Measurements from ENCODE around the gene ANKRD37. TPM values are rescaled to one million over a fixed set of nuclear protein-coding genes. Genes with fewer than 3 reads are reported as not detected.

ANKRD37 gene
- total RNA-seq, 4 donors from 2014 or later = 8.3 to 13.3 (median 11.7) TPM

- peaks cover 0 to 36% (median 16%) of the 10 kb centered on the region in 4 donors for H3K36me3 ChIP-seq
- 80% methylated on average over 3 of the region's 3 CpGs for WGBS
- intact Hi-C loops (cut with DNase I) = no loop called here
Observed at GRCh38 chr4:185369731-185370130, 26.9 kb upstream of the ANKRD37 start.

GRCh38 chr4:185370268-185370949 is 26.2 kb upstream of the ANKRD37 start:
- Histone ChIP-seq H3K27me3 (no peaks in the 10 kb centered on the region), H3K27ac (replicated peaks in 1 of 4) (no peak overlapping the region), H3K4me1 (no peaks in the 10 kb centered on the region), H3K9me3 (no peaks in the 10 kb centered on the region), H3K4me3 (no peak overlapping the region), H3K36me3 (peaks cover 0 to 36% (median 16%) of the 10 kb centered on the region in 4 donors)
- no peak for DNase-seq (ENCODE audit: extremely low spot score)
- TF ChIP-seq, protein P1, sequence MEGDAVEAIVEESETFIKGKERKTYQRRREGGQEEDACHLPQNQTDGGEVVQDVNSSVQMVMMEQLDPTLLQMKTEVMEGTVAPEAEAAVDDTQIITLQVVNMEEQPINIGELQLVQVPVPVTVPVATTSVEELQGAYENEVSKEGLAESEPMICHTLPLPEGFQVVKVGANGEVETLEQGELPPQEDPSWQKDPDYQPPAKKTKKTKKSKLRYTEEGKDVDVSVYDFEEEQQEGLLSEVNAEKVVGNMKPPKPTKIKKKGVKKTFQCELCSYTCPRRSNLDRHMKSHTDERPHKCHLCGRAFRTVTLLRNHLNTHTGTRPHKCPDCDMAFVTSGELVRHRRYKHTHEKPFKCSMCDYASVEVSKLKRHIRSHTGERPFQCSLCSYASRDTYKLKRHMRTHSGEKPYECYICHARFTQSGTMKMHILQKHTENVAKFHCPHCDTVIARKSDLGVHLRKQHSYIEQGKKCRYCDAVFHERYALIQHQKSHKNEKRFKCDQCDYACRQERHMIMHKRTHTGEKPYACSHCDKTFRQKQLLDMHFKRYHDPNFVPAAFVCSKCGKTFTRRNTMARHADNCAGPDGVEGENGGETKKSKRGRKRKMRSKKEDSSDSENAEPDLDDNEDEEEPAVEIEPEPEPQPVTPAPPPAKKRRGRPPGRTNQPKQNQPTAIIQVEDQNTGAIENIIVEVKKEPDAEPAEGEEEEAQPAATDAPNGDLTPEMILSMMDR (IDR thresholded peaks at IDR 0.05) = no peak
- TF ChIP-seq EP300 (IDR thresholded peaks at IDR 0.05) (no peak), POLR2A (IDR thresholded peaks at IDR 0.05; ENCODE audit: low read depth) (no peak), POLR2AphosphoS5 (IDR thresholded peaks at IDR 0.05) (no peak)
- intact Hi-C loops (cut with DNase I) = no loop called here
- WGBS = 98% methylated on average over 11 of the region's 11 CpGs

More at GRCh38 chr4:185369731-185370130, 26.9 kb upstream of the ANKRD37 start:
- H3K9me3 ChIP-seq = no peaks in the 10 kb centered on the region
- H3K4me3 ChIP-seq = no peak overlapping the region
- DNase-seq (ENCODE audit: extremely low spot score) = no peak
- H3K27me3 ChIP-seq = no peaks in the 10 kb centered on the region
- no peak overlapping the region for H3K27ac ChIP-seq (replicated peaks in 1 of 4)
- TF ChIP-seq, protein P1 (IDR thresholded peaks at IDR 0.05) = no peak
- no peak for TF ChIP-seq POLR2A (IDR thresholded peaks at IDR 0.05; ENCODE audit: low read depth)
- TF ChIP-seq POLR2AphosphoS5 (IDR thresholded peaks at IDR 0.05) = no peak
- no peak for TF ChIP-seq EP300 (IDR thresholded peaks at IDR 0.05)
- H3K4me1 ChIP-seq = no peaks in the 10 kb centered on the region

- no peaks in the 10 kb centered on the region for H3K9me3 ChIP-seq
- 92% methylated on average over 11 of the region's 11 CpGs for WGBS
- no peaks in the 10 kb centered on the region for H3K27me3 ChIP-seq
- peaks cover 0 to 36% (median 16%) of the 10 kb centered on the region in 4 donors for H3K36me3 ChIP-seq
- intact Hi-C loops (cut with DNase I) = no loop called here
- no peak overlapping the region for H3K4me3 ChIP-seq
- H3K4me1 ChIP-seq = no peaks in the 10 kb centered on the region
- no peak for DNase-seq (ENCODE audit: extremely low spot score)
- H3K27ac ChIP-seq (replicated peaks in 1 of 4) = no peak overlapping the region
- TF ChIP-seq POLR2A (IDR thresholded peaks at IDR 0.05; ENCODE audit: low read depth) = no peak
- TF ChIP-seq, protein P1 (IDR thresholded peaks at IDR 0.05) = no peak
- TF ChIP-seq POLR2AphosphoS5 (IDR thresholded peaks at IDR 0.05) = no peak
- TF ChIP-seq EP300 (IDR thresholded peaks at IDR 0.05) = no peak
Observed at GRCh38 chr4:185371702-185372101, 24.9 kb upstream of the ANKRD37 start.

GRCh38 chr4:185374027-185374426 is 22.6 kb upstream of the ANKRD37 start:
- Histone ChIP-seq H3K4me3 (no peak overlapping the region), H3K27ac (replicated peaks in 1 of 4) (no peak overlapping the region), H3K4me1 (no peaks in the 10 kb centered on the region), H3K9me3 (no peaks in the 10 kb centered on the region), H3K27me3 (no peaks in the 10 kb centered on the region), H3K36me3 (peaks cover 0 to 32% (median 16%) of the 10 kb centered on the region in 4 donors)
- no peak for DNase-seq (ENCODE audit: extremely low spot score)
- intact Hi-C loops (cut with DNase I) = no loop called here
- no peak for TF ChIP-seq POLR2A (IDR thresholded peaks at IDR 0.05; ENCODE audit: low read depth)
- no peak for TF ChIP-seq EP300 (IDR thresholded peaks at IDR 0.05)
- TF ChIP-seq POLR2AphosphoS5 (IDR thresholded peaks at IDR 0.05) = no peak
- TF ChIP-seq, protein P1 (IDR thresholded peaks at IDR 0.05) = no peak
- WGBS = 89% methylated on average over 7 of the region's 7 CpGs

All from esophagus muscularis mucosa (tissue), 4 donors.